ENCODE data around the gene CLEC4A.
"Not testable (repeated sequence)": the region's sequence is repeated elsewhere in the genome, so short reads cannot be mapped to it uniquely, and the experiment has no call there.

- TF ChIP-seq MAFK (IDR thresholded peaks at IDR 0.05; ENCODE audit: low read depth, low read length); FOSL1 (IDR thresholded peaks at IDR 0.05; ENCODE audit: insufficient read depth, low read depth, low read length): not testable (repeated sequence)
- TF ChIP-seq, protein P1, sequence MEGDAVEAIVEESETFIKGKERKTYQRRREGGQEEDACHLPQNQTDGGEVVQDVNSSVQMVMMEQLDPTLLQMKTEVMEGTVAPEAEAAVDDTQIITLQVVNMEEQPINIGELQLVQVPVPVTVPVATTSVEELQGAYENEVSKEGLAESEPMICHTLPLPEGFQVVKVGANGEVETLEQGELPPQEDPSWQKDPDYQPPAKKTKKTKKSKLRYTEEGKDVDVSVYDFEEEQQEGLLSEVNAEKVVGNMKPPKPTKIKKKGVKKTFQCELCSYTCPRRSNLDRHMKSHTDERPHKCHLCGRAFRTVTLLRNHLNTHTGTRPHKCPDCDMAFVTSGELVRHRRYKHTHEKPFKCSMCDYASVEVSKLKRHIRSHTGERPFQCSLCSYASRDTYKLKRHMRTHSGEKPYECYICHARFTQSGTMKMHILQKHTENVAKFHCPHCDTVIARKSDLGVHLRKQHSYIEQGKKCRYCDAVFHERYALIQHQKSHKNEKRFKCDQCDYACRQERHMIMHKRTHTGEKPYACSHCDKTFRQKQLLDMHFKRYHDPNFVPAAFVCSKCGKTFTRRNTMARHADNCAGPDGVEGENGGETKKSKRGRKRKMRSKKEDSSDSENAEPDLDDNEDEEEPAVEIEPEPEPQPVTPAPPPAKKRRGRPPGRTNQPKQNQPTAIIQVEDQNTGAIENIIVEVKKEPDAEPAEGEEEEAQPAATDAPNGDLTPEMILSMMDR (IDR thresholded peaks at IDR 0.05; ENCODE audit: control extremely low read depth in 1 of 3, insufficient read depth in 1 of 3, low read depth in 1 of 3, low read length in 3 of 3): peak in 1 of 3 experiments; percentile 22; a peak in 1 of 4 replicates
Observed at GRCh38 chr12:8188088-8188487, 64.7 kb downstream of the CLEC4A start.
